ENCODE results near the gene LRRC4C.
"Not testable (repeated sequence)": the region's sequence is repeated elsewhere in the genome, so short reads cannot be mapped to it uniquely, and the experiment has no call there.

LRRC4C gene

GRCh38 chr11:40867991-40868632 lies 591.3 kb downstream of the LRRC4C start:
- DNase-seq (ENCODE audit: low read depth) = no peak

GRCh38 chr11:40857754-40858153 lies 601.7 kb downstream of the LRRC4C start:
- DNase-seq (ENCODE audit: low read depth) = not testable (repeated sequence)

- DNase-seq (ENCODE audit: low read depth) = no peak
Observed at GRCh38 chr11:40842750-40843339, 616.6 kb downstream of the LRRC4C start.

- no peak for DNase-seq (ENCODE audit: low read depth)
Observed at GRCh38 chr11:40841231-40841630, 618.2 kb downstream of the LRRC4C start.

- no peak for DNase-seq (ENCODE audit: low read depth)
Observed at GRCh38 chr11:40838181-40838683, 621.2 kb downstream of the LRRC4C start.

- no peak for DNase-seq (ENCODE audit: low read depth)
Observed at GRCh38 chr11:40827116-40827515, 632.3 kb downstream of the LRRC4C start.

- no peak for DNase-seq (ENCODE audit: low read depth)
Observed at GRCh38 chr11:40826601-40827000, 632.9 kb downstream of the LRRC4C start.

- no peak for DNase-seq (ENCODE audit: low read depth)
Observed at GRCh38 chr11:40825201-40825834, 634.1 kb downstream of the LRRC4C start.

GRCh38 chr11:40819230-40819629 lies 640.2 kb downstream of the LRRC4C start:
- no peak for DNase-seq (ENCODE audit: low read depth)

- DNase-seq (ENCODE audit: low read depth) = no peak
Observed at GRCh38 chr11:40816976-40817375, 642.5 kb downstream of the LRRC4C start.

- DNase-seq (ENCODE audit: low read depth) = peak; percentile 0
Observed at GRCh38 chr11:40797981-40798380, 661.5 kb downstream of the LRRC4C start.

GRCh38 chr11:40787224-40787623 lies 672.2 kb downstream of the LRRC4C start:
- no peak for DNase-seq (ENCODE audit: low read depth)

GRCh38 chr11:40763046-40763445 lies 696.4 kb downstream of the LRRC4C start:
- no peak for DNase-seq (ENCODE audit: low read depth)

- no peak for DNase-seq (ENCODE audit: low read depth)
Observed at GRCh38 chr11:40759341-40759740, 700.1 kb downstream of the LRRC4C start.

GRCh38 chr11:40754297-40754696 lies 705.2 kb downstream of the LRRC4C start:
- DNase-seq (ENCODE audit: low read depth) = no peak

- DNase-seq (ENCODE audit: low read depth) = no peak
Observed at GRCh38 chr11:40746282-40746681, 713.2 kb downstream of the LRRC4C start.

- no peak for DNase-seq (ENCODE audit: low read depth)
Observed at GRCh38 chr11:40732132-40732531, 727.3 kb downstream of the LRRC4C start.

- peak; percentile 2 for DNase-seq (ENCODE audit: low read depth)
Observed at GRCh38 chr11:40722179-40722795, 737.2 kb downstream of the LRRC4C start.

- DNase-seq (ENCODE audit: low read depth) = no peak
Observed at GRCh38 chr11:40716344-40717130, 742.9 kb downstream of the LRRC4C start.

GRCh38 chr11:40713083-40713482 lies 746.4 kb downstream of the LRRC4C start:
- DNase-seq (ENCODE audit: low read depth) = no peak

- no peak for DNase-seq (ENCODE audit: low read depth)
Observed at GRCh38 chr11:40701027-40701426, 758.4 kb downstream of the LRRC4C start.

- DNase-seq (ENCODE audit: low read depth) = no peak
Observed at GRCh38 chr11:40689823-40690222, 769.6 kb downstream of the LRRC4C start.
